Astrocyte (in vitro differentiated cells and primary cell): ENCODE measurements around the gene VN1R5. TPM values are rescaled to one million over a fixed set of nuclear protein-coding genes. Genes with fewer than 3 reads are reported as not detected.
A peak's percentile ranks its signal among the peaks of the same experiment; 100 is the strongest.

Experiments used
- DNase-seq: peaks from one replicate; pipeline ENCODE4 v3.0.0-alpha.2; 2010; ENCODE audit warnings: low read depth
- FAIRE-seq: peaks from 2 replicates; lab custom pipeline; 2011; peaks lifted over from hg19 to GRCh38; lab: Jason Lieb, UNC
- H2AFZ ChIP-seq: 2 replicates; pipeline ENCODE4 v1.6.0; 2012; ENCODE audit warnings: low read depth, low read length, inconsistent platforms
- H3K27ac ChIP-seq: 2 replicates; pipeline ENCODE4 v1.5.1; 2011; ENCODE audit warnings: low read depth, low read length, inconsistent platforms
- H3K27me3 ChIP-seq: 2 replicates; pipeline ENCODE4 v1.6.0; 2011; ENCODE audit warnings: low read length, inconsistent platforms; ENCODE audit not compliant: insufficient read depth
- H3K36me3 ChIP-seq: 2 replicates; pipeline ENCODE4 v1.5.1; 2011; ENCODE audit warnings: low read length, inconsistent platforms; ENCODE audit not compliant: insufficient read depth
- H3K4me1 ChIP-seq: 2 replicates; pipeline ENCODE4 v1.5.1; 2011; ENCODE audit warnings: low read length, inconsistent platforms; ENCODE audit not compliant: insufficient read depth
- H3K4me2 ChIP-seq: 2 replicates; pipeline ENCODE4 v1.6.0; 2012; ENCODE audit warnings: low read length, inconsistent platforms
- H3K4me3 ChIP-seq: 2 replicates; pipeline ENCODE4 v1.5.1; 2011; ENCODE audit warnings: low read depth, mild to moderate bottlenecking, low read length, inconsistent platforms; ENCODE audit not compliant: insufficient read depth
- H3K79me2 ChIP-seq: 2 replicates; pipeline ENCODE4 v1.6.0; 2012; ENCODE audit warnings: mild to moderate bottlenecking, low read length, inconsistent platforms; ENCODE audit not compliant: insufficient read depth
- H3K9ac ChIP-seq: 2 replicates; pipeline ENCODE4 v1.6.0; 2012; ENCODE audit warnings: mild to moderate bottlenecking, low read length, inconsistent platforms
- H3K9me3 ChIP-seq: 2 replicates; pipeline ENCODE4 v1.5.1; 2012; ENCODE audit warnings: low read depth, mild to moderate bottlenecking, low read length, inconsistent platforms; ENCODE audit not compliant: insufficient read depth
- H4K20me1 ChIP-seq: 2 replicates; pipeline ENCODE4 v1.6.0; 2012; ENCODE audit warnings: low read length, inconsistent platforms; ENCODE audit not compliant: insufficient read depth
- H3K27ac Mint-ChIP-seq: one replicate; pipeline ENCODE4 v1.8.0; 2021; ENCODE audit warnings: mild to moderate bottlenecking, mixed read lengths; ENCODE audit not compliant: unreplicated experiment
- H3K27me3 Mint-ChIP-seq: one replicate; pipeline ENCODE4 v1.8.0; 2021; ENCODE audit warnings: low read depth, mixed read lengths; ENCODE audit not compliant: unreplicated experiment
- H3K36me3 Mint-ChIP-seq: one replicate; pipeline ENCODE4 v1.8.0; 2021; ENCODE audit warnings: low read depth, mixed read lengths; ENCODE audit not compliant: unreplicated experiment
- H3K4me1 Mint-ChIP-seq: one replicate; pipeline ENCODE4 v1.8.0; 2021; ENCODE audit warnings: low read depth, mixed read lengths; ENCODE audit not compliant: unreplicated experiment
- H3K4me3 Mint-ChIP-seq: one replicate; pipeline ENCODE4 v1.8.0; 2021; ENCODE audit warnings: mild to moderate bottlenecking, moderate library complexity, mixed read lengths; ENCODE audit not compliant: unreplicated experiment
- H3K9me3 Mint-ChIP-seq: one replicate; pipeline ENCODE4 v1.8.0; 2021; ENCODE audit warnings: mild to moderate bottlenecking, mixed read lengths; ENCODE audit not compliant: unreplicated experiment
- EZH2 ChIP-seq: IDR thresholded peaks from 2 replicates; pipeline ENCODE4 v1.6.1; 2012; ENCODE audit warnings: mild to moderate bottlenecking, low read length, inconsistent platforms; ENCODE audit not compliant: insufficient read depth
- total RNA-seq: library from RNA; stranded (reverse); gene quantifications from 2 replicates; pipeline ENCODE4 v1.2.1, GENCODE V29; 2021
- TF ChIP-seq, protein P1 (sequence below): IDR thresholded peaks from 2 replicates; pipeline ENCODE4 v1.5.1; 2011; ENCODE audit warnings: low read depth, mild to moderate bottlenecking, inconsistent platforms, low read length, moderate library complexity; ENCODE audit not compliant: insufficient read depth

VN1R5 gene
- total RNA-seq, 1 donor from 2014 or later = not detected

DNA sequence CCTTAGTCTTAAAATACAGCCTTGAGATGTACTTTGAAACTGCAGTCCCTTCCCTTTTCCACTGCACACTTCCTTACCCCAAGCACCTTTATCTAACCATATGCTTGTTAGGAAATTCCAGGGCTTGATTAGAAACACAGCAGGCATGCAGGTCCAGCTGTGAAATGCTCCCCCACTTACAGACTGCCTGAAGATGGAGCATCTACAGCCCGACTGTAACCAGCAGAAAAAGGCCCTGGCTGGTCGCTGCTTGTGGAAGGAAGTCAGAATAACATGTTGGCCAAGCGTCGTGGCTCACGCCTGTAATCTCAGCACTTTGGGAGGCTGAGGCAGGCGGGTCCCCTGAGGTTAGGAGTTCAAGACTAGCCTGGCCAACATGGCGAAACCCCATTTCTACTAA lies 37.2 kb downstream of the VN1R5 start:
- peaks cover 42% of the 10 kb centered on the region for H3K4me1 Mint-ChIP-seq
- FAIRE-seq (no peak), DNase-seq (peak; percentile 77)
- no peak overlapping the region for H3K4me3 Mint-ChIP-seq
- Histone ChIP-seq H3K4me2 (peak overlapping the region; percentile 20), H3K27me3 (no peaks in the 10 kb centered on the region), H2AFZ (no peak overlapping the region), H3K4me1 (peaks cover 26% of the 10 kb centered on the region), H3K27ac (no peak overlapping the region), H3K36me3 (no peaks in the 10 kb centered on the region), H3K79me2 (no peaks in the 10 kb centered on the region), H3K9ac (no peak overlapping the region), H3K4me3 (no peak overlapping the region), H3K9me3 (no peaks in the 10 kb centered on the region), H4K20me1 (no peaks in the 10 kb centered on the region)
- no peak overlapping the region for H3K27ac Mint-ChIP-seq
- H3K36me3 Mint-ChIP-seq = peaks cover 5% of the 10 kb centered on the region
- H3K27me3 Mint-ChIP-seq = no peaks in the 10 kb centered on the region
- TF ChIP-seq, protein P1, sequence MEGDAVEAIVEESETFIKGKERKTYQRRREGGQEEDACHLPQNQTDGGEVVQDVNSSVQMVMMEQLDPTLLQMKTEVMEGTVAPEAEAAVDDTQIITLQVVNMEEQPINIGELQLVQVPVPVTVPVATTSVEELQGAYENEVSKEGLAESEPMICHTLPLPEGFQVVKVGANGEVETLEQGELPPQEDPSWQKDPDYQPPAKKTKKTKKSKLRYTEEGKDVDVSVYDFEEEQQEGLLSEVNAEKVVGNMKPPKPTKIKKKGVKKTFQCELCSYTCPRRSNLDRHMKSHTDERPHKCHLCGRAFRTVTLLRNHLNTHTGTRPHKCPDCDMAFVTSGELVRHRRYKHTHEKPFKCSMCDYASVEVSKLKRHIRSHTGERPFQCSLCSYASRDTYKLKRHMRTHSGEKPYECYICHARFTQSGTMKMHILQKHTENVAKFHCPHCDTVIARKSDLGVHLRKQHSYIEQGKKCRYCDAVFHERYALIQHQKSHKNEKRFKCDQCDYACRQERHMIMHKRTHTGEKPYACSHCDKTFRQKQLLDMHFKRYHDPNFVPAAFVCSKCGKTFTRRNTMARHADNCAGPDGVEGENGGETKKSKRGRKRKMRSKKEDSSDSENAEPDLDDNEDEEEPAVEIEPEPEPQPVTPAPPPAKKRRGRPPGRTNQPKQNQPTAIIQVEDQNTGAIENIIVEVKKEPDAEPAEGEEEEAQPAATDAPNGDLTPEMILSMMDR = no peak
- no peak for TF ChIP-seq EZH2
- H3K9me3 Mint-ChIP-seq = peaks cover 2% of the 10 kb centered on the region

DNA sequence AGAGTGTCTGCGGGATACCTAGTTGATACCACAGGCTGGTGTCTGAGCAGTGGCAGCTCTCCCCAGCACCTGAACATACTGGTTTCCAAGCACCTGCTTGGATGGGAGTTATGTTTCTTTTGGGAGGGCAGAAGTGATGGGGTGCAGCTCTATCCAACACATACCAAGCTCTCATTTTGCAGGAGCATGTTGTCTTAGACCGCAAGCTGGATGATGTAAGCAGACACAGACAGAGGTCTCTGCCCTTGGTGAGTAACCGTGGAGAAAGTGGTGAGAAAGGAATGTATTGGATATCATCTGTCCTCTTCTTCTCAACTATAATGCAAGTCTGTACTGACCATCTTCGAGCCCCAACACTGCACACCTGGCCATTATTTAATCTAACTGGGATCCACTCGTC lies 38.4 kb downstream of the VN1R5 start:
- H3K4me2 ChIP-seq = peak overlapping the region; percentile 73
- no peaks in the 10 kb centered on the region for H3K79me2 ChIP-seq
- peak overlapping the region; percentile 21 for H3K4me3 ChIP-seq
- H3K36me3 Mint-ChIP-seq = peaks cover 6% of the 10 kb centered on the region
- H3K36me3 ChIP-seq = peaks cover 5% of the 10 kb centered on the region
- H3K9me3 Mint-ChIP-seq = peaks cover 2% of the 10 kb centered on the region
- no peak overlapping the region for H3K27ac ChIP-seq
- H3K4me1 Mint-ChIP-seq = peaks cover 50% of the 10 kb centered on the region
- H3K27me3 Mint-ChIP-seq = no peaks in the 10 kb centered on the region
- no peaks in the 10 kb centered on the region for H4K20me1 ChIP-seq
- FAIRE-seq = no peak
- H3K9ac ChIP-seq = no peak overlapping the region
- no peak overlapping the region for H2AFZ ChIP-seq
- peak overlapping the region; percentile 73 for H3K27ac Mint-ChIP-seq
- DNase-seq = peak; percentile 91
- peaks cover 26% of the 10 kb centered on the region for H3K4me1 ChIP-seq
- no peaks in the 10 kb centered on the region for H3K9me3 ChIP-seq
- TF ChIP-seq, protein P1 = no peak
- no peaks in the 10 kb centered on the region for H3K27me3 ChIP-seq
- H3K4me3 Mint-ChIP-seq = no peak overlapping the region

DNA sequence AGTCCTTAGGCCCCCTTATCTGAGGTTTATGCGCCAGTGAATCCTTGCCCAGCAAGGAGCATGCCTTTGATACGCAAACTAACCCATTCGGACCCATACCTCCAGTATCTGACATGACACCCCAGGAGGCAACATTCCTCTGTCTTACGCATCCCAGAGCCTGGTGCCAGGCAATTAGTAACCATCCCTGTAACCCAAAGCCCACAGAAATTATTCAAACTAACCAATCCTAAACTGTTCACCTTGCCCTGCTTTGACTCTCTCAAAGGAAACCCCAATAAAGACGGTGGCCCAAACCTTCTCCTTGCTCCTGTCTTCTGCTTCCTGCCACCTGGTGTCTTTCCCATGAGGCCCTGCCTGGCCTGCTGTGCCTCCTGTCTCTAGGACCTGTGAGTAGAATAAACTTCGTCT lies 39.4 kb downstream of the VN1R5 start:
- H3K27ac ChIP-seq = peak overlapping the region; percentile 53
- TF ChIP-seq EZH2 = no peak
- TF ChIP-seq, protein P1 = no peak
- no peaks in the 10 kb centered on the region for H4K20me1 ChIP-seq
- peak; percentile 68 for DNase-seq
- H3K36me3 ChIP-seq = peaks cover 5% of the 10 kb centered on the region
- no peaks in the 10 kb centered on the region for H3K9me3 ChIP-seq
- no peaks in the 10 kb centered on the region for H3K79me2 ChIP-seq
- Mint-ChIP-seq H3K27ac (peak overlapping the region; percentile 73), H3K4me3 (no peak overlapping the region), H3K4me1 (peaks cover 52% of the 10 kb centered on the region), H3K9me3 (peaks cover 2% of the 10 kb centered on the region), H3K36me3 (peaks cover 12% of the 10 kb centered on the region), H3K27me3 (no peaks in the 10 kb centered on the region)
- no peak overlapping the region for H2AFZ ChIP-seq
- H3K4me3 ChIP-seq = no peak overlapping the region
- H3K4me2 ChIP-seq = peak overlapping the region; percentile 73
- peaks cover 26% of the 10 kb centered on the region for H3K4me1 ChIP-seq
- no peak for FAIRE-seq
- H3K9ac ChIP-seq = no peak overlapping the region
- no peaks in the 10 kb centered on the region for H3K27me3 ChIP-seq
